ENCODE results near the gene THAP12.

THAP12 gene

GRCh38 chr11:76382209-76382608 lies 1.3 kb upstream of the THAP12 start:
- H2AFZ ChIP-seq (ENCODE audit: low read length), result no peak overlapping the region
- no peaks in the 10 kb centered on the region for H3K36me3 ChIP-seq (ENCODE audit: insufficient read depth, low read length)
- TF ChIP-seq EZH2phosphoT487 (IDR thresholded peaks at IDR 0.05; ENCODE audit: borderline replicate concordance) (no peak), CTCF (conservative IDR thresholded peaks at IDR 0.05; ENCODE audit: low read length) (no peak)
- H3K4me2 ChIP-seq (ENCODE audit: low read depth, low read length, poor library complexity, severe bottlenecking), result peak overlapping the region; percentile 90
- H3F3A ChIP-seq (ENCODE audit: low read depth), result no peaks in the 10 kb centered on the region
- H3K79me2 ChIP-seq (ENCODE audit: insufficient read depth, low read length), result peaks cover 46% of the 10 kb centered on the region
- peak overlapping the region; percentile 70 for H3K9ac ChIP-seq (ENCODE audit: low read depth, low read length, poor library complexity, severe bottlenecking)
- H3K4me3 ChIP-seq (ENCODE audit: low read length, poor library complexity, severe bottlenecking), result peak overlapping the region; percentile 79
- no peaks in the 10 kb centered on the region for H3K9me2 ChIP-seq (replicated peaks; ENCODE audit: low read depth, low read length)
- H4K20me1 ChIP-seq (ENCODE audit: insufficient read depth, low read length, poor library complexity, severe bottlenecking), result peaks cover 26% of the 10 kb centered on the region
- no peaks in the 10 kb centered on the region for H3K27me3 ChIP-seq (ENCODE audit: insufficient read depth, low read length, poor library complexity, severe bottlenecking)
- no peaks in the 10 kb centered on the region for H3K9me3 ChIP-seq (ENCODE audit: insufficient read depth, low read depth, low read length)
- peaks cover 47% of the 10 kb centered on the region for H3K4me1 ChIP-seq (ENCODE audit: insufficient read depth, low read length, poor library complexity, severe bottlenecking)

GRCh38 chr11:76380159-76380976 lies 564 bp downstream of the THAP12 start:
- Histone ChIP-seq H3K9ac (ENCODE audit: low read depth, low read length, poor library complexity, severe bottlenecking) (peak overlapping the region; percentile 80), H2AFZ (ENCODE audit: low read length) (peak overlapping the region; percentile 56; the same call in 1 of the 2 replicates)

GRCh38 chr11:76379807-76380158 lies 1.1 kb downstream of the THAP12 start:
- peaks cover 68% of the 10 kb centered on the region for H3K79me2 ChIP-seq (ENCODE audit: insufficient read depth, low read length)
- no peaks in the 10 kb centered on the region for H3K36me3 ChIP-seq (ENCODE audit: insufficient read depth, low read length)
- no peaks in the 10 kb centered on the region for H3F3A ChIP-seq (ENCODE audit: low read depth)
- H3K9me2 ChIP-seq (replicated peaks; ENCODE audit: low read depth, low read length), result no peaks in the 10 kb centered on the region
- H4K20me1 ChIP-seq (ENCODE audit: insufficient read depth, low read length, poor library complexity, severe bottlenecking), result peaks cover 50% of the 10 kb centered on the region
- H3K4me2 ChIP-seq (ENCODE audit: low read depth, low read length, poor library complexity, severe bottlenecking), result peak overlapping the region; percentile 100
- H2AFZ ChIP-seq (ENCODE audit: low read length), result no peak overlapping the region
- no peaks in the 10 kb centered on the region for H3K27me3 ChIP-seq (ENCODE audit: insufficient read depth, low read length, poor library complexity, severe bottlenecking)
- peak overlapping the region; percentile 80 for H3K9ac ChIP-seq (ENCODE audit: low read depth, low read length, poor library complexity, severe bottlenecking)
- peaks cover 63% of the 10 kb centered on the region for H3K4me1 ChIP-seq (ENCODE audit: insufficient read depth, low read length, poor library complexity, severe bottlenecking)
- H3K4me3 ChIP-seq (ENCODE audit: low read length, poor library complexity, severe bottlenecking), result peak overlapping the region; percentile 79
- TF ChIP-seq EZH2phosphoT487 (IDR thresholded peaks at IDR 0.05; ENCODE audit: borderline replicate concordance) (no peak), CTCF (conservative IDR thresholded peaks at IDR 0.05; ENCODE audit: low read length) (no peak)
- H3K9me3 ChIP-seq (ENCODE audit: insufficient read depth, low read depth, low read length), result no peaks in the 10 kb centered on the region

More at GRCh38 chr11:76380159-76380976, 564 bp downstream of the THAP12 start:
- Histone ChIP-seq H3F3A (ENCODE audit: low read depth) (no peaks in the 10 kb centered on the region), H3K4me2 (ENCODE audit: low read depth, low read length, poor library complexity, severe bottlenecking) (peak overlapping the region; percentile 100), H3K9me3 (ENCODE audit: insufficient read depth, low read depth, low read length) (no peaks in the 10 kb centered on the region), H4K20me1 (ENCODE audit: insufficient read depth, low read length, poor library complexity, severe bottlenecking) (peaks cover 44% of the 10 kb centered on the region), H3K27me3 (ENCODE audit: insufficient read depth, low read length, poor library complexity, severe bottlenecking) (no peaks in the 10 kb centered on the region), H3K36me3 (ENCODE audit: insufficient read depth, low read length) (no peaks in the 10 kb centered on the region), H3K9me2 (replicated peaks; ENCODE audit: low read depth, low read length) (no peaks in the 10 kb centered on the region), H3K4me1 (ENCODE audit: insufficient read depth, low read length, poor library complexity, severe bottlenecking) (peaks cover 63% of the 10 kb centered on the region), H3K79me2 (ENCODE audit: insufficient read depth, low read length) (peaks cover 62% of the 10 kb centered on the region), H3K4me3 (ENCODE audit: low read length, poor library complexity, severe bottlenecking) (peak overlapping the region; percentile 79)
- TF ChIP-seq EZH2phosphoT487 (IDR thresholded peaks at IDR 0.05; ENCODE audit: borderline replicate concordance), result no peak
